GM21367 (cell line): ENCODE data around the gene USP32.
"Not testable (repeated sequence)": the region's sequence is repeated elsewhere in the genome, so short reads cannot be mapped to it uniquely, and the experiment has no call there.

Experiments
- ATAC-seq: cut with Tn5 transposase; IDR thresholded peaks from one replicate; pipeline ENCODE4 v1.9.1; 2021; ENCODE audit not compliant: unreplicated experiment

USP32 gene

DNA sequence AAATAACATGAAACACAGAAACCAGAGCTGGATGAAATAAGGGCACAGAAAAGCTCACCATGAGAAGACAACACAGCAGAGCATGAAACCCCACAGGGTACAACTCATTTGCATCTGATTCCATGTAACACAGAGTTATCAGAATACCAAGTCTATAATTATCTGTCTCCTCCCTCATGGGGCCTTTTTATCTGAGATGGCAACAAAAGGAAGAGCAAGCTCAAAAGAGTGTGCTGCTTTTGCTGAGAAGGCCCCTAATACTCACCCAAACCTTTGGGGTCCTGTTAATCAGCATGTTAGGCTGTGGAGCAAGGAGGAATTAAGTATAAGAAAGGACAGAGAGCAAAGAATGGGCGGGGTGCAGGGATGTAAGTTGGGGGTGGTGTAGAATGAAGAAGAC lies 205.6 kb downstream of the USP32 start:
- not testable (repeated sequence) for ATAC-seq

DNA sequence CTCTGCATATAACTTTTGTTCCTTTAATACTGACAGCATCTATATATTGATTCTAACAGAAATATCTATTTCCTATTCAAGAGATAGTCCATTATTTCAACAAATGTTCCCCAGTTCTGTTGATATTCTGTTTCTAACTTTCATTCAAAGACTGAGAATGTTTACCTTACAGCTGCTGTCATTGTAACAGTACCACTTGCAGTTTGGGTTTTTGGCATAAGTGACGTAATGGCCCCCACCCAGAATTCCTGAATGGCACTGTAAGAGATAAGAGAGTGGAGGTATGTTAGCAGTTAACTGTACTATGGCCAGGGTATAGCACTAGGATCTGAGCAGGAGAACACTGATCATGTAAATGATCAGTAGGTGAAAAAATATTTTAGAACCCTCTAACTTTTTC lies 211.6 kb downstream of the USP32 start:
- not testable (repeated sequence) for ATAC-seq

DNA sequence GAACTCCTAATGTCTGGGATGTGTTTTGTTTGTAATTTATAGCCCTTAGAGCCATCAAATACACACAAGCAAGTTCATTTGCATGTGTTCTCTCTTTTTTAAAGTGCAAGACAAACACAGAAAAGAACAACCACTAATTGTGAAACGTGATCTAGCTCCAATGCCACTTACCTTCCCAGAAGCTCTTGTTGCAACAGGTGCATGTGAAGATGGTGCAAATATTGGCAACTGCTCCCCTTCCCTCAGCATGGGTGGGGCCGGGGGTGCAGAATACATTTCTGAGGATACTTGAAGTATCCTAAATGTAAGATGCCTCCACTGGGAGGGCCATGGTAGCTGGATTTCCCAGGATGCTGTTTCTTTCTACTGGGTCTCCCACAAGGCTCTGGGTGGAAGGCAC lies 213.8 kb downstream of the USP32 start:
- not testable (repeated sequence) for ATAC-seq

DNA sequence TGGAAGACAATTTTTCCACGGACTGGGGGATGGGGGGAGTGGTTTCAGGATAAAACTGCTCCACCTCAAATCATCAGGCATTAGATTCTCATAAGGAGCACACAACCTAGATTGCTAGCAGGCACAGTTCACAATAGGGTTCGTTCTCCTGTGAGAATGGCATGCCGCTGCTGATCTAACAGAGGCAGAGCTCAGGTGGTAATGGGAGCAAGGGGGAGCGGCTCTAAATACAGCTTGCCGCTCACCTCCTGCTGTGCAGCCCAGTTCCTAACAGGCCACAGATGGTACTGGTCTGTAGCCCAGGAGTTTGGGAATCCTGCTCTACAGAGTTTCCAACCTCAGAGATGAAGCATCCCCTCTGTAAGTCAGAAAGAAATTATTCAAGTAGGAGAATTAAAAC lies 215.2 kb downstream of the USP32 start:
- not testable (repeated sequence) for ATAC-seq

DNA sequence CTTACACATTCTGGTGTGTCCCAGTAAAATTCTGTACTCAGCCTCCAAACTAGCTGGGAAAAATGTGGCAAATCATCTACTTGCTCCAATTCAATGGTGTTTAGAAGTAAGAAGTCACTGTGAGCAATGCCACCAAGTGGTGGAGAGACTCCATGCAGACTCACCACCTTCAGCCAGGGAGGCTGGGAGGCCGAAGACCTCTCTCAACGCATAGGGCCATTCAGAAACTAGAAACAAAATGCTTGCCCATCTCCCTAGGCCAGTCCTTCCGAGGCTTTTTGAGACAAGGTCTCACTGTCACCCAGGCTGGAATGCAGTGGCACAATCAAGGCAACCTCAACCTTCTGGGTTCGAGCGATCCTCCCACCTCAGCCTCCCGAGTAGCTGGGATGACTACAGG lies 217.2 kb downstream of the USP32 start:
- not testable (repeated sequence) for ATAC-seq

DNA sequence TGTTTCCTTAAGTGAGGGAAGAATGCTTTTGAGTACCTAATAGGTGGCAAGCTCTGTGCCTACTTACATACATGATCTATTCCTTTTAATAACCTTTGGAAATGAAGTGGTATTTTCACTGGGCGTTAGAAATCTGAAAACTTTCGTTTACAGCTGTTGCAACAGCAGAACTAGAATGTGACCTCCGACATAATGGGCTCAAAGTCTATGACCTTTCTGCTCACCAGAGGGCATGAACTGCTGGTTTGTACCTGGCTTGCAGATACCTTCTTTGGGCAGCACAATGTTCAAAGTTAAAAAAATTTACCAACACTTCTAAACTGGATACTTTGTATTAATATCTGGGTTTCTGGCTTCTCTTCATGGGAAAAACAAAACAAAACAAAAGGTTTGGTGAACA lies 217.9 kb downstream of the USP32 start:
- no peak for ATAC-seq

DNA sequence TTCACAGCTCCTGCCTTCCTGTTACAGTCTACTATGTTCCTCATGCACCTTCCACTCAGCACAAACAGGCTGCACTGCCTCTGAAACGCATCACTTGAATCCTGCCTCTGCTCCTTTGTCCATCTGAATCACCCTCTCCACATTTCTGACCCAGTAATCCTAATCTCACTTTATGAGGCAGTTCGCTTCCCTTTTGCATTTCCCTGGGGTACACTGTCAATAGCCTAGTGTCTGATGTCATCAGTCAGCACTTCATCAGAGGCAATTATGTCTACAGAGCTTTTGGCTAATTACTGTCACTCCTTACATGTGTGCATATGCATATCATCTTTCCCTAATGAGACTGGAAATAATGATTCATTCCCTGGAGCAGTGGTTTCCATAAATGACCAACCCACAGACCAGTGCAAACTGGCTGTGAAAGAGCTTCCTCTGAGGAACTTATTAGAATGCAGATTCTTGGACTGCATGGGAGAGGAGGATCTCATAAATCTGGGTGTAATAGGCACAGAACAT lies 218.6 kb downstream of the USP32 start:
- no peak for ATAC-seq

DNA sequence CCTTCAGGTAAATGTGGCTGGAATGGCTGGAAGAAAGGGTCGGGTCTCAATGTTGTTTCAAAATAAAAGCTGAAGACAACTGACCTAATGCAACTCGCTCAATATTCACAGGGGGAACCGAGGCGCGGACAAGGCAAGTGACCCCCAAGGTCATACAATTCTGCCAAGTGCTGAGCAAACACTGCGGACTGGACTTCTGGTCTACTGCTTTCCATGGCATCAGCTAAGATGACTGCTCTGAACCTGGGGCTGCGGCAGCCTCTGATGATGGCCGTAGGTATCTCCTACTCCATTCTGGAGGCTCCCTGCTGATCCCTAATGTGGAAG lies 220.2 kb downstream of the USP32 start:
- no peak for ATAC-seq

DNA sequence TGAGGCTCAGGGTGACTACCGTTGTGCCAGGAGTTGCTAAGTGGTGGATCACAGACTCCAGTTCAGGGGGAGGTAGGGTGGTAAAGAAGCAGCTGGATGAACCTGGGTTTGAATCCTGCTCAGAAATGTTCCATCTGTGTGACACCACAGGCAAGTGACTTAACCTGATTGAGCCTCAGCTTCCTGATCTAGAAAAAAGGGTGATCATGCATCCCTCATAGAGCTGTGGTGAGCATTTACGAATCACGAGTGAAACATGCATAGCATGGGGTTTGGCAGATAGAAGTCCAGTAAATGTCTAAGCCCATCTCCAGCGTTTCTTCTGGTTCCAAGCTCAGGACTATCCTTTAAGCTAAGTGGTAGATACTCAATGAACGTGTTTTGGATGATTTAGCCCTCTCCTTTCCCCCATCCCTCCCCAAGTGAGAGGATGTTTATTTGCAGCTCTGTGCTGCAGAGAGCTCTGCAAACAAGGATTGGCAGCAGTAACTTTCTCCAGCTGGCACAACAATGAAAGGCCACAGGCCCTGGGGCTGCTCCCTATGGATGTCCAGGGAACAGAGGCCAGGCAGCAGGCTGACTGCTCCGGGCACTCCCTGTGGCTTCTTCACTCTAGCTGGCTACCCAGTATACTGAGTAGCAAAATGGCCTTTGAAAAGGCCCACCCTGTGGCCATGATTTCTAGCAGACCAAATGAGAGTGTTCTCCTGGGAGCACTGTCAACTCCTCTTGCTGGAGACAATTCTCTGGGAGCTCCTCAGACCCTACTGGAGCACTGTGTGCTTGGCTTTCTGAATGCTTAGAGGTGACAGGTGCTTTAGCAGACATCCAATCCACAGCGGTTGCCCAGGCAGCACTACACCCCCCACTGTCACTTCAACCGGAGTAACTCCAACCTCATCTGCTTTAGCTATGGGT lies 220.8 kb downstream of the USP32 start:
- no peak for ATAC-seq

DNA sequence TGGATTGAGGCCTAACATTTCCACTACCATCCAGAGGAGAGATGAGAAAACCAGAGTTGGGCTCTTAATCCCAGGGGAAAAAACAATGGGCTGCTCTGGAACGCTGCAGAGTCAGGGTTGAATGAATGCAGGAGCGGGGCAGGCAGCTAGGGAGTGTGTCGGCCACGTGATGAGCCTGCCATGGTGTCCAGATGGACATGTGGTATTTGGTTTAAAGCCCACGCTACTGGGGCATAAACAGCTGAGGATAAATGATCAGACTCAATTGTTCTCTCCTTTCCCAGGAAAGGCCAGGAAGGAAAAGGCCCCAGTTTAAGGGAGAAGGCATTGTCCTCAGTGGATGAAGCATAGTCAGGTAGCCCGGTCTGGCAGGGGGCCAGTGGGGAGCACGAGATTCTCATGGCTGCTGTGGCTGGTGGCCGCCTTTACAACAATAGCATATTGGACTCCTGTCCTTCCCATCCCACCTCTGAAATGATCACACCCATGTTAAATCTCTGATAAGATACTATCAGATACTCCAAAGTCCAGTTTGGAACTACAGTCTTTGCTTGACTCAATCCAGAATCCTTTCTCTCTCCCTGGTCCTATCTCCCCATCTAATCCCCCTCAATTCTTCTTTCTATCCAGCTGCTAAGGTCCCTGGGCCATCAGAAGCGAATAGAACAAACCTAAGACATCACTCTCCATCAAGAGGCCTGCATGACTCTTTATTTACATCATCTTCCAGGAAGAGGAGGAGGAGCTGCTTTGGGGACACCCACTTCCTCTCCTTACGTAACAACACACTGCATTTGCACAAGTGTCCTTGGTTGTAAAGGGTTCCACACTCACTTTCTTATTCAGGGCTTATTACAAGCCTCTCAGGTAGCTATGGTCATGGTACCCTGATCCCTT lies 221.8 kb downstream of the USP32 start:
- no peak for ATAC-seq

DNA sequence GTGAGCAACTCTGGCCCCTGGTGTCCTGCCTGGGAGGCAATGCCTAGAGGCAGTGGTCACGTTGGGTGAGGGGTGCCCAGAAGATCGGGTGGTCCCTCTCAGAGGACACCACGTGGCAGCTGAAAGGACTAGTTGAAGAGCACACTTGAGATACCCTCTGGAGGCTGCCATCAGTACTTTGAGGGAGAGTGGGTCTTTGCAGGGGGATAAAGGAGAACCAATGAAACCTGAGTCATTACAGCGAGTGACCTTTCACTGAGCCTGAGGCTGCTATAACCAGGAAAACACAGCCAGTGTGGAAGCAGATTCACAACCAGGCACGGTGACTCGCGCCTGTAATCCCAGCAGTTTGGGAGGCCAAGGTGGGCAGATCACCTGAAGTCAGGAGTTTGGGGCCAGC lies 223.3 kb downstream of the USP32 start:
- no peak for ATAC-seq

DNA sequence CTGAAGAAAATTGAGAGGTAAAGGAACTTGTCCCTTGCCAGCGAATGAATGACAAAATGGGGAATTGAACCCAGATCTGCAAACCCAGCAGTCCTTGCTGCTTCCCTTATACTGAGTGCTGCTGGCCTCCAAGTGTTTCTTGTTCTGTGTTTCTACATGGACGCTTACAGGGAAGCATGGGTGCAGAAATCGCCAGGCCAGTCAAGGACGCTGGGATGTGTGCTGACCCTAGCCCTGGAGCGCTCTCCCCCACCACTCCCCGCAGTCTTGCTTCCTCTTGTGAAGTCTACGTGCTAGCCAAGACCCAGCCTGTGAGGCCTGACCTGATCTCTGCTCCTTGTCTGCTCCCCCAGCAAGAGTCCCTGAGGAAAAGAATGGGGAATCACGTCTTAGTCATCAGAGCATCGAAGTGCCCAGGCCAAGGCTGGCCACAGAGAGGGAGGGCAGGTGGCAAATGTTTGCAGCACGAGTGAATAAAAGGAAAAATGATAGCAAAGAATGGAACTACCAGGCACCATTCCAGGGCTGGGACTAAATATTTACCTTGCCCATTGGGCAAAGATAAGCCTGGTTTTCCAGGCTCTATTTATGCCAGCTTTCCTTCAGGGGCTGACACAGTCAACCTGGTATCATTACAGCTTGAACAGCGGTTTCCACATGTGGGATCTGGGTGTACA lies 224.7 kb downstream of the USP32 start:
- ATAC-seq = no peak

DNA sequence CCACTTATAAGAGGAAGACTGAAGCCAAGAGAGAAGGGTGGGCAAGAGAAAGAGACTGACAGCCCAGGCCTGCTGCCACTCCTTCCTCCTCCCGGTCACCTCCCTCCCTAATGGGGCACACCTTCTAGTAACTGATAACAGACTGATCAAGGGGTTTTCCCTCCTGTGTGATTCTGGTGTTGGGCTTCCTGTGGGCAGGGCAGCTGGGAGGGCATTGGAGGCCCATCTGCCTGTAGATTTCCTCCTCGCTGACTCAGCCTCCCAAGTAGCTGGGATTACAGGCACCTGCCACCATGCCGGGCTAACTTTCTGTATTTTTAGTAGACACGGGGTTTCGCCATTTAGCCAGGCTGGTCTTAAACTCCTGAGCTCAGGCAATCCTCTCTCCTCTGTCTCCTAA lies 226.0 kb downstream of the USP32 start:
- ATAC-seq = no peak

DNA sequence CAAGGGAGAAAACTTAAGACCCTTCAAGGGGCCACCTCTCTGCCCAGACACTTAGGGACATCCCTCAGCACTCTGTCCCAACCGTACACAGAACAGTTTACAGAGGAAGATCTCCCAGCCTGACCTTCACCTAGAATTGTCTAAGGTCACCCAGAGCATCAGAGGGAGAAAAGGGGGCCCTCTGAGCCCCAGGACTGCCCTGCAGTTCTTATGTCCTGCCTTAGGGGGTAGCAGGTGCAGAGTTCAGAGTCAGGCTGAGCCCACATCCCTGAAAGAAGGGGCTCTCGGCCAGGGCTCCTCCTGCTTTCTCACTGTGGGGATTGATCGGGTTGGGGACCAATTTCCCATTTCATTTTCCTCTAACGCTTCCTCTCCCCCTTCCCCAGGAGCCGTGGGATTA lies 226.7 kb downstream of the USP32 start:
- no peak for ATAC-seq

DNA sequence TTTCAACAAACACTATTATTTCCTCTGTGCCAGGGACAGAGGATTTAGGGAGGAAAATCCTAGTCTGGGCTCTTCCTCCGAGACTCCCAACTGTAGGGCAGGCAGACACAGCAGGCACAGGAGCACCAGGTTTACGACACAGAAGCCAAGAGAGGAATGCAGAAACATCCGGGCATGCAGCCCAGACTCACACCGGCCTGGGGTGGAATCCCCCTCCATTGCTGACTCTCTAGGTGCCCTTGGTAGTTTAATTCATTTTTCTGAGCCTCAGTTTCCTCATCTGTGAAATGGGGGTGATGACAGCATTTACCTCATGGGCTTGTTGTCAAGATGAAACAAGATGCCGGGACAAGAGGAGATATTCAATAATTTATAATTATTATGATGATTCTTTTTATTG lies 227.2 kb downstream of the USP32 start:
- ATAC-seq = no peak

DNA sequence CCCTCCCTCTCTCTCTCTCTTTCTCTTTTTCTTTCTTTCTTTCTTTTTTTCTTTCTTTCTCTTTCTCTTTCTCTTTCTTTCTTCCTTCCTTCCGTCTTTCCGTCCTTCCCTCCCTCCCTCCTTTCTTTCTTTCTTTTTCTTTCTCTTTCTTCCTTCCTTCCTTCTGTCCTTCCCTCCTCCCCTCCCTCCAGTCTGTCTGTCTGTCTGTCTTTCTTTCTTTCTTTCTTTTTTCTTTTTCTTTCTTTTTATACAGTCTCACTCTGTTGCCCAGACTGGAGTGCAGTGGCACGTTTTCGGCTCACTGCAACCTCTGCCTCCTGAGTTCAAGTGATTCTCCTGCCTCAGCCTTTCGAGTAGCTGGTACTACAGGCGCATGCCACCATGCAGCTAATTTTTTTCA lies 227.8 kb downstream of the USP32 start:
- no peak for ATAC-seq

DNA sequence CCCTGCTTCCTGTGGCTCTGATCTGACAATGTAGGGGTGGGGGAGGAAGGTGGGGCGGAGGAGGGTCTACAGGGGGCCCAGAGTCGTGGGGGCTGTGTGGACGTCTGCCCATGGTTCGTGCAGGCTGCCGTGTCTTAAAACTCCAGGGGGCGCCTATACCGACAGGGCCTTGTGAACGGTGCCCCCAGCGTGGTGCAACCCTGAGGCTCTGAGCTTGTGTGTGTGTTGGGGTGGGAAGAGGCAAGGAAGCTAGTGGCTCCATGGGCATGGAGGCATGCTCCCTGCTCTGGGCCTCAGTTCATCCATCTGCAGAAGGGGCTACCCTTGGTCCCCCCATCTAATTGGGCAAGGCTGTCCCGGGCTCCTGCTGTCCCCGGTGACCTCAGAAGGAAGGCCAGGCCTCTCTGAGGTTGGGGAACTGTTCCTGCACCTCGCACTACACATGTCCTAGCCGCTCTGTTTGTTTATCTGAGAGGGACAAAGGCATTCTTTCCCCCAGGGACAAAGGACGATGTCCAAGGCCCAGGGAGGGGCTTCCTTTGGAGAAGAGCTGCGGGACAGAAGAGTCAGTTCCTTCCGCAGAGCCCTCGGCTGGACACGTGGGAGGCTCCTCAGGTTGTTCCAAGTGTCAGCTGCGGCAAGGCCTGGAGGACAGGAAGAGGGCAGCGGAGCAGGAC lies 228.7 kb downstream of the USP32 start:
- no peak for ATAC-seq

DNA sequence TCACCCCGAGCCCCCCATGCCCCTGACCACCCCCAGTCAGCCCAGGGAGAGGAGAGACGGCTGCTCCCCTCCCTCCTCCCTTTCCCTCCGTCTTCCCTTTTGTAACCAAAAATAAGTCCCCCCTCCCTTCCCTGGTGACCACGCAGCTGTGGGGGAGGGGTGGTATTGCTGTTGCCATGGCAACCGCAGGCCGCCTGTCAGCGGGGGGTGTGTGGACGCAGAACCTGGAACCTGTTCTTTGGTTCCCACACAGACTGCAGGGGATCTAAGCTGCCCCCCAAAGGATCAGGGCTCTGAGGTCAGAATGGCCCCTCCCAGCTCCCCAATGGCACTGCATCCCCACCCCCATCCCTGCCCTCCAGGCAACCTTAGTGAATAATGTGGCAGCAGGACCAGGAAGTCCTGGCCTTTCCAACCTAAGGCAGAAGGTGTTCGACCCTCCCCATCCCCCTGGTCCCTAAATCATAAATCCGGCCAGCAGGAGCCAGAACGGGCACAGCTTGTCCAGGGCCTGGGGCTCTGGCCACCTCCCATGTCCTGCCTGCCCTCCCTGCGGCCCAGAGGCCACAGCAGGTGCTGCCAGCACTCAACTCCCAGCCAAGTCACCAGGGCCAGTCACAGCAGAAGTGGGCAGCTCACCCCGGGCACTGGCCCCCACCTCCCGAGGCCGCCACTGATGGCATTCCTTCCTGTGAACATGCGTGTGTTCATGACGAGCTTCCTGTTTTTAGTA lies 230.2 kb downstream of the USP32 start:
- no peak for ATAC-seq

DNA sequence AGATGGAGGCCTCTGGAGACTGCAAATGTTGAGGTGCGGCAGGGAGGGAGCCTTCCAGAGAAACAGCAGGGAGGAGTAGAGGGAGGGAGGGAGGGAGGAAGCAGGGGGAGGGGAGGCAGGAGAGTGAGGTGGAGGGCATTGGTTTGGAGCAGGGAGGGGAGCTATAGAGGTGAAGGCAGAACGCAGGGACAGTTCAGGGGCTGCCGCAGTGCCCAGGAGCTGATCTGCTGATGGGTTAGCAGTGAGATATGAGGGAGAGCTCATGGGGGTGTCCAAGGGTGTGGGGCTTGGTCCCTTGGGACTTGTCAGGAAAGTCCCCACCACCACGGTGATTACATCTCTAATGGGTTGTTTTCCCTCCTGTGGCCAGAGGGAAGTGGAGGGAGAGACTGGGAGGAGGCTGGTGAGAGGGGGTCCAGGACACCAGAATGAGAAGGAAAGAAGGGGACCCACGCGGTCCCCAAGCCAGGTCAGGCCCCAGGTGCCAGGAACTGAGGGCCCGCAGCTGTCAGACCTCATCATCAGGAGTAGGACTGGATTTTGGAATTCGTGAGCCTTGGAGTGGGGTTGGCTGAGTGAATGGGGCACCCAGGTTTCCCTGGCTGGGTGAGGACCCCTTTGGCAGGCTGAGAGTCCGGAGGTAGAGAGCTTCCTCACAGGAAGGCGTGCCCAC lies 231.0 kb downstream of the USP32 start:
- ATAC-seq = no peak

DNA sequence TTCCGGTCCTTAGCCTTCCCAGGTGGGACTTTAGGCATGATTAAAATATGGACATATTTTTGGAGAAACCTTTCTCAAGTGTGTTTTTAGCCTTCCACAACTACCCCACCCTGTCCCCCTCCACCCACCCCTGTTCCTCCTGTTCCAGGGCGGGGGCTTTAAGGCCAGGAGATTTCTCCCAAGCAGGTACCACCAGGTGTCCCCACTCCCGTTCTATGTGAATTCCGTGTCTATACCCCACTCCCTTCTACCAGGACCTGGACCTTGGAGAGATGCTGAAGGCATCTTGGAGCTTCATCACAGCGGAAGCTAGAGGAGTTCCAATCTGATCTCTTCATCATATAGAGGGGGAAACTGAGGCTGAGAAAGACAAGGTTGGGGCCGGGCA lies 232.5 kb downstream of the USP32 start:
- no peak for ATAC-seq
